Measurements from ENCODE around the gene SPAG16.

GRCh38 chr2:214079032-214079431, 794.8 kb downstream of the SPAG16 start:
- TF ChIP-seq POLR2AphosphoS5 (IDR thresholded peaks at IDR 0.05; ENCODE audit: low read depth, low read length), result no peak
- TF ChIP-seq TAF1 (IDR thresholded peaks at IDR 0.05; ENCODE audit: borderline replicate concordance, insufficient read depth, low read length), result no peak
- TF ChIP-seq FOXP2 (optimal IDR thresholded peaks at IDR 0.05; ENCODE audit: borderline replicate concordance, extremely low read depth, extremely low read length, insufficient read depth), result no peak
- no peak for TF ChIP-seq SIN3A (IDR thresholded peaks at IDR 0.05; ENCODE audit: borderline replicate concordance, insufficient read depth, low read length)
